Glutamatergic neuron (in vitro differentiated cells): ENCODE measurements around the gene ITK. TPM values are rescaled to one million over a fixed set of nuclear protein-coding genes. Genes with fewer than 3 reads are reported as not detected.

Experiments
- total RNA-seq: library from RNA; stranded (reverse); fragmentation: NEBNext Ultra II Directional; extraction: Animal tissue kit (Norgen Biotek cat#: 25700); gene quantifications from one replicate; pipeline ENCODE4 v1.2.1, GENCODE V29; 2021; ENCODE audit not compliant: unreplicated experiment

The ITK gene
- total RNA-seq, 1 donor from 2014 or later: not detected

Other genes with a start within 250 kb of the ITK start
- not detected for gene TIMD4, start 217.6 kb upstream of the ITK start, total RNA-seq
- gene HAVCR1, start 121.7 kb upstream of the ITK start, total RNA-seq: not detected
- gene HAVCR2, start 71.8 kb upstream of the ITK start, total RNA-seq: not detected
- gene MED7, start 38.0 kb upstream of the ITK start, total RNA-seq: 13.2 TPM
- gene GARIN3, start 14.6 kb upstream of the ITK start, total RNA-seq: not detected
- gene CYFIP2, start 85.3 kb downstream of the ITK start, total RNA-seq: 120 TPM